SU-DHL-6 (cell line): ENCODE results near the gene OLFM1.

Experiments used
- H2AFZ ChIP-seq: fragments of 200-600 bp; sonication (generic); 2 replicates; pipeline ENCODE4 v1.6.1; 2014; ENCODE audit warnings: low read depth, mild to moderate bottlenecking, moderate library complexity, mixed read lengths, antibody characterized with exemption, low read length; ENCODE audit not compliant: severe bottlenecking
- H3F3A ChIP-seq: fragments of 200-600 bp; shearing (Covaris generic); 2 replicates; pipeline ENCODE4 v1.6.0; 2016; ENCODE audit warnings: antibody characterized with exemption, mild to moderate bottlenecking; ENCODE audit not compliant: insufficient read depth
- H3K27ac ChIP-seq: fragments of 200-600 bp; sonication (generic); 2 replicates; pipeline ENCODE4 v1.5.1; 2016; ENCODE audit warnings: low read depth, mild to moderate bottlenecking, low read length, moderate library complexity, mixed read lengths
- H3K27me3 ChIP-seq: fragments of 200-600 bp; sonication (generic), shearing (Covaris generic); 2 replicates; pipeline ENCODE4 v1.6.0; 2014; ENCODE audit warnings: mild to moderate bottlenecking, low read length
- H3K36me3 ChIP-seq: fragments of 200-600 bp; sonication (generic); 2 replicates; pipeline ENCODE4 v1.6.1; 2014; ENCODE audit warnings: mild to moderate bottlenecking, low read length, mixed read lengths
- H3K4me2 ChIP-seq: fragments of 300-600, 200-600 bp; shearing (Covaris generic), sonication (generic); 2 replicates; pipeline ENCODE4 v1.6.0; 2014; ENCODE audit warnings: low read length, low read depth, mild to moderate bottlenecking; ENCODE audit not compliant: poor library complexity, severe bottlenecking
- H3K4me3 ChIP-seq: fragments of 200-600 bp; sonication (generic); 2 replicates; pipeline ENCODE4 v1.5.1; 2014; ENCODE audit warnings: antibody characterized with exemption, low read length, mild to moderate bottlenecking, mixed read lengths; ENCODE audit not compliant: insufficient read depth, poor library complexity, severe bottlenecking
- H3K79me2 ChIP-seq: fragments of 200-600 bp; sonication (generic); 2 replicates; pipeline ENCODE4 v1.6.1; 2014; ENCODE audit warnings: mild to moderate bottlenecking, low read length, moderate library complexity; ENCODE audit not compliant: insufficient read depth
- H3K9ac ChIP-seq: fragments of 200-600 bp; sonication (generic); 2 replicates; pipeline ENCODE4 v1.7.0; 2014; ENCODE audit warnings: mild to moderate bottlenecking, low read length
- H3K9me2 ChIP-seq: fragments of 200-600 bp; sonication (generic); replicated peaks from 2 replicates; pipeline ENCODE4 v1.6.1; 2014; ENCODE audit warnings: low read length; ENCODE audit not compliant: insufficient read depth
- H3K9me3 ChIP-seq: fragments of 200-600 bp; sonication (generic); 2 replicates; pipeline ENCODE4 v1.6.1; 2014; ENCODE audit warnings: low read length, mixed read lengths; ENCODE audit not compliant: insufficient read depth
- H4K20me1 ChIP-seq: fragments of 200-600 bp; sonication (generic); 2 replicates; pipeline ENCODE4 v1.6.1; 2014; ENCODE audit warnings: low read depth, mild to moderate bottlenecking, antibody characterized with exemption, low read length, moderate library complexity, mixed read lengths
- EZH2phosphoT487 ChIP-seq: fragments of 200-600 bp; sonication (generic), shearing (Covaris generic); conservative IDR thresholded peaks from 2 replicates; pipeline ENCODE4 v1.6.1; 2018; ENCODE audit warnings: mild to moderate bottlenecking, antibody characterized with exemption, low read length, moderate library complexity, mixed read lengths
- TF ChIP-seq, protein P1 (sequence below): fragments of 200-600 bp; sonication (generic); IDR thresholded peaks from one replicate; pipeline ENCODE4 v1.5.1; 2017; ENCODE audit warnings: antibody characterized with exemption, mild to moderate bottlenecking, low read length, moderate library complexity; ENCODE audit not compliant: insufficient read depth, poor library complexity, severe bottlenecking

Gene OLFM1

DNA sequence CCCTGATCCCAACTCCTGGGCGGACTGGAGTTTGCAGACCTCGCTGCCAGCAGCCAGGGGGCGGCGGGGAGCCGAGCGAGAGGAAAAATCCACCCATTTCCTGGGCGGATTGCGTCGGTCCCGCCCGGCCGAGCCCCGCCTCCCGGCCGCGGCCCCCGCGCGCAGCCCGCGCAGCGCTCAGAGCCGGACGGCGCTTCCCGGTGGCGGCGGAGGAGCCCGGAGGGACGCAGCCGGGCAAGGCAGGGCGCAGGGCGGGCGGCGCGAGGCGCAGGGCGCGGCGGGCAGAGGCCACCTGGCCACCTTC is at the start of gene OLFM1:
OLFM1 (plus strand) TSS at position 180 of the 304 bp plus-strand sequence. CDS start 322 bp downstream, outside the sequence.
- no peak within 1 kb of the TSS for H3K9ac ChIP-seq

DNA sequence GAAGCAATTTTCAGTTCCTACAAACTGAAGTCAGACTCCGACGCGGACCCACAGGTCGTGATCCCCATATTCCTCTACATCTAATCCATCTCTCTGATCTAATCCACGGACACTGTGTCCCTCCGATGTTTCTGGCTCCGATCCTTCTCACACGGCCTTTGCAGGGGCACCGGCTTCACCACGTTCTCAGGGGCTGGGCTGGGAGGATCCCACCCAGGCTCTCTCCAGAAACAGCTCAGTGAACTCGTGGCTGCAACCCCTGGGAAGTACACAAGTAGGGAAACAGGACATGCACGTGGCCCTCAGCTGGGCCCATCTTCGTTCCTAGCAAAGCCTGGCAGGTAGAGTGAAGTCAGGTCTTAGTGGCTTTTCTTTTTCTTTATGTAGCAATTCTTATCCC is 49.1 kb upstream of the OLFM1 start:
- H4K20me1 ChIP-seq: no peaks in the 10 kb centered on the region
- H3K4me2 ChIP-seq: no peak overlapping the region
- H3K27me3 ChIP-seq: 0 out of 2 replicates have a peak, but pooled peaks cover 3% of the 10 kb centered on the region
- no peaks in the 10 kb centered on the region for H3K36me3 ChIP-seq
- H3K9ac ChIP-seq: no peak overlapping the region
- H3K4me3 ChIP-seq: no peak overlapping the region
- H3K9me2 ChIP-seq: no peaks in the 10 kb centered on the region
- H2AFZ ChIP-seq: no peak overlapping the region
- H3K9me3 ChIP-seq: no peaks in the 10 kb centered on the region
- H3K27ac ChIP-seq: no peak overlapping the region
- no peaks in the 10 kb centered on the region for H3F3A ChIP-seq
- TF ChIP-seq EZH2phosphoT487: no peak
- TF ChIP-seq, protein P1, sequence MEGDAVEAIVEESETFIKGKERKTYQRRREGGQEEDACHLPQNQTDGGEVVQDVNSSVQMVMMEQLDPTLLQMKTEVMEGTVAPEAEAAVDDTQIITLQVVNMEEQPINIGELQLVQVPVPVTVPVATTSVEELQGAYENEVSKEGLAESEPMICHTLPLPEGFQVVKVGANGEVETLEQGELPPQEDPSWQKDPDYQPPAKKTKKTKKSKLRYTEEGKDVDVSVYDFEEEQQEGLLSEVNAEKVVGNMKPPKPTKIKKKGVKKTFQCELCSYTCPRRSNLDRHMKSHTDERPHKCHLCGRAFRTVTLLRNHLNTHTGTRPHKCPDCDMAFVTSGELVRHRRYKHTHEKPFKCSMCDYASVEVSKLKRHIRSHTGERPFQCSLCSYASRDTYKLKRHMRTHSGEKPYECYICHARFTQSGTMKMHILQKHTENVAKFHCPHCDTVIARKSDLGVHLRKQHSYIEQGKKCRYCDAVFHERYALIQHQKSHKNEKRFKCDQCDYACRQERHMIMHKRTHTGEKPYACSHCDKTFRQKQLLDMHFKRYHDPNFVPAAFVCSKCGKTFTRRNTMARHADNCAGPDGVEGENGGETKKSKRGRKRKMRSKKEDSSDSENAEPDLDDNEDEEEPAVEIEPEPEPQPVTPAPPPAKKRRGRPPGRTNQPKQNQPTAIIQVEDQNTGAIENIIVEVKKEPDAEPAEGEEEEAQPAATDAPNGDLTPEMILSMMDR: no peak
- no peaks in the 10 kb centered on the region for H3K79me2 ChIP-seq

More for the DNA sequence above, at the start of gene OLFM1:
- H3K9me3 ChIP-seq: no peaks in the 10 kb centered on the region
- no peaks in the 10 kb centered on the region for H3K36me3 ChIP-seq
- no peaks in the 10 kb centered on the region for H3K27me3 ChIP-seq
- no peaks in the 10 kb centered on the region for H3K9me2 ChIP-seq
- no peak within 1 kb of the TSS for H3K4me3 ChIP-seq
- TF ChIP-seq, protein P1: no peak
- no peak for TF ChIP-seq EZH2phosphoT487
- no peaks in the 10 kb centered on the region for H3F3A ChIP-seq
- no peak within 1 kb of the TSS for H2AFZ ChIP-seq
- H4K20me1 ChIP-seq: no peaks in the 10 kb centered on the region
- H3K27ac ChIP-seq: no peak within 1 kb of the TSS
- no peaks in the 10 kb centered on the region for H3K79me2 ChIP-seq
- no peak within 1 kb of the TSS for H3K4me2 ChIP-seq

DNA sequence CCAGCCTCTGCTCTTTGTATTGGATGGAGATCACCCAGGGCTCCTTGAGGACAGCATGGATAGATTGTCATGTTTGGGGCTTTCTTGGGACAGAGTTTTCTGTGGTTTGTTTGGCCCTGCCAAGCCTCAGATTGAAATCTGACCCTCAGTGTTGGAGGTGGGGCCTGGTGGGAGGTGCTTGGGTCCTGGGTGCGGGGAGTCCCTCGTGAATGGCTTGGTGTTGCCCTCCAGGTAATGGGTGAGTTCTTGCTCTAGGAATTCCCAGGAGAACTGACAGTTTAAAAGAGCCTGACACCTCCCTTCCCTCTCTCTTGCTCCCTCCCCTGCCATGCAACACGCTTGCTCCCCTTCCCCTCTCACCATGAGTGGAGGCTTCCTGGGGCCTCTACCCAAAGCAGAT is 48.6 kb upstream of the OLFM1 start:
- Histone ChIP-seq H4K20me1 (no peaks in the 10 kb centered on the region), H3K27ac (no peak overlapping the region), H3K9ac (no peak overlapping the region)

More for the DNA sequence above, 48.6 kb upstream of the OLFM1 start:
- Histone ChIP-seq H3K4me3 (no peak overlapping the region), H3K4me2 (no peak overlapping the region), H3K79me2 (no peaks in the 10 kb centered on the region), H3F3A (no peaks in the 10 kb centered on the region), H3K27me3 (0 out of 2 replicates have a peak, but pooled peaks cover 3% of the 10 kb centered on the region), H2AFZ (no peak overlapping the region), H3K9me2 (no peaks in the 10 kb centered on the region), H3K36me3 (no peaks in the 10 kb centered on the region), H3K9me3 (no peaks in the 10 kb centered on the region)
- no peak for TF ChIP-seq EZH2phosphoT487
- TF ChIP-seq, protein P1: no peak
